Ovary (tissue), 9 donors: ENCODE data around the gene ARPC4. TPM values are rescaled to one million over a fixed set of nuclear protein-coding genes. Genes with fewer than 3 reads are reported as not detected.

ENCODE experiments used
- DNase-seq, 5 donors: peaks; one replicate each; pipeline ENCODE4 v3.0.0-alpha.2; 2019 to 2020
- H3K27ac ChIP-seq, 2 donors: fragments of 200-600 bp; one replicate each; pipeline versions ENCODE4 v1.5.1 to v1.8.0; 2019 to 2022
- H3K27me3 ChIP-seq: fragments of 200-600 bp; one replicate; pipeline ENCODE4 v1.8.0; 2022
- H3K36me3 ChIP-seq: fragments of 200-600 bp; sonication (generic); one replicate; pipeline ENCODE4 v1.5.1; 2019
- H3K4me1 ChIP-seq: one replicate; pipeline ENCODE4 v1.8.1; 2013; ENCODE audit warnings: mild to moderate bottlenecking, moderate library complexity; ENCODE audit not compliant: insufficient read depth
- H3K4me3 ChIP-seq: fragments of 200-600 bp; sonication (generic); one replicate; pipeline ENCODE4 v1.5.1; 2017
- H3K9me3 ChIP-seq, 2 donors: fragments of 200-600 bp in 1 of 2; sonication (generic) in 1 of 2; one replicate each; pipeline versions ENCODE4 v1.5.1 to v1.8.1; 2013 to 2019; ENCODE audit warnings: mild to moderate bottlenecking in 1 of 2, moderate library complexity in 1 of 2
- CTCF ChIP-seq, 3 donors: fragments of 450-650 bp in 2 of 3; fragments of 200-600 bp in 1 of 3; IDR thresholded peaks; one replicate each; pipeline versions ENCODE4 v1.5.1 to v1.8.0; 2016 to 2022; ENCODE audit warnings: antibody characterized with exemption in 3 of 3, mild to moderate bottlenecking in 1 of 3
- EP300 ChIP-seq: sonication (generic); formaldehyde crosslinking; IDR thresholded peaks from one replicate; pipeline ENCODE4 v1.6.1; 2017; ENCODE audit warnings: antibody characterized with exemption
- POLR2A ChIP-seq: fragments of 450-650 bp; IDR thresholded peaks from one replicate; pipeline ENCODE4 v1.6.1; 2017; ENCODE audit warnings: antibody characterized with exemption, mild to moderate bottlenecking, moderate library complexity
- WGBS, 3 donors: extraction: QIAGEN DNeasy Blood & Tissue Kit in 1 of 3; methylation state at CpG; one replicate each; pipeline versions ENCODE4 v1.1.5 to v1.1.7; 2013 to 2017; 5-methylcytosine and 5-hydroxymethylcytosine counted together
- intact Hi-C, 4 donors: fragments of 100-400 bp; cut with DNase I; formaldehyde crosslinking; loops; one replicate each; pipeline versions ENCODE4 v1.11.0 to v1.15.1; 2022 to 2023
- polyA plus RNA-seq, 2 donors: library from polyadenylated mRNA; stranded (reverse); fragments of 200-250 nt in 1 of 2; fragments of 350-450 nt in 1 of 2; fragmentation: Illumina TruSeq in 1 of 2; extraction: RNeasy Lipid Tissue Mini Kit (QIAGEN cat#74804) in 1 of 2; gene quantifications; one replicate each; pipeline ENCODE4 v1.2.3, GENCODE V29; 2013 to 2014
- total RNA-seq, 7 donors: library from RNA; depleted of rRNA in 2 of 7; stranded (reverse); fragments of >200 nt in 2 of 7; fragmentation: NEBNext Ultra II Directional in 3 of 7; extraction: Animal tissue kit (Norgen Biotek cat#: 25700) in 3 of 7; gene quantifications; one replicate each; pipeline versions ENCODE4 v1.1.0 to v1.2.4, GENCODE V29; 2016 to 2023
- donor health status: DM: no; HTN: no; CAD: no; lungs with moderate emphysema.
- donor health status: DM: no; HTN: no; CAD: no.
- donor health status: Bipolar disorder and iron deficiency.
- donor health status: DM: yes; HTN: yes; CAD: no.
- donor health status: DM: no; HTN: no; CAD: no.
- donor health status: DM: yes; HTN: yes; CAD: no.

ARPC4 gene
- total and polyA plus RNA-seq, 9 donors: 58.3 to 189 (median 85.1) TPM

- intact Hi-C loops: loop anchor here in 1 of 4 donors (10.0 kb wide), 1 partner anchor 60 kb away; the partner anchor contains the start of gene BRPF1
- DNase-seq: no peak
- Histone ChIP-seq H3K27ac (no peak overlapping the region), H3K4me1 (peaks cover 9% of the 10 kb centered on the region), H3K36me3 (peaks cover 3% of the 10 kb centered on the region), H3K9me3 (no peaks in the 10 kb centered on the region), H3K27me3 (no peaks in the 10 kb centered on the region), H3K4me3 (no peak overlapping the region)
- TF ChIP-seq POLR2A: no peak
- 93 to 95% (median 94%) methylated on average over 11 of the region's 11 CpGs for WGBS, 3 donors
These were observed 1.5 kb downstream of the ARPC4 start for GRCh38 chr3:9794400-9794799.

- H3K27me3 ChIP-seq: no peaks in the 10 kb centered on the region
- TF ChIP-seq EP300: no peak
- no peak for TF ChIP-seq CTCF (IDR thresholded peaks at IDR 0.05)
- TF ChIP-seq POLR2A: no peak
- no peaks in the 10 kb centered on the region for H3K9me3 ChIP-seq
- WGBS, 3 donors: 82 to 87% (median 83%) methylated on average over 5 of the region's 5 CpGs
- peaks cover 9% of the 10 kb centered on the region for H3K4me1 ChIP-seq
- peaks cover 3% of the 10 kb centered on the region for H3K36me3 ChIP-seq
- DNase-seq: no peak
- intact Hi-C loops: loop anchor here in 1 of 4 donors (10.0 kb wide), 1 partner anchor 60 kb away; the partner anchor contains the start of gene BRPF1
- no peak overlapping the region for H3K27ac ChIP-seq
- H3K4me3 ChIP-seq: no peak overlapping the region
These were observed 2.3 kb downstream of the ARPC4 start for GRCh38 chr3:9795207-9795606.

- H3K36me3 ChIP-seq: peaks cover 3% of the 10 kb centered on the region
- no peak overlapping the region for H3K4me3 ChIP-seq
- no peaks in the 10 kb centered on the region for H3K9me3 ChIP-seq
- peaks cover 6% of the 10 kb centered on the region for H3K4me1 ChIP-seq
- DNase-seq: no peak
- no peak for TF ChIP-seq POLR2A
- TF ChIP-seq CTCF (IDR thresholded peaks at IDR 0.05): no peak
- no peak for TF ChIP-seq EP300
- 87 to 92% (median 91%) methylated on average over 12 of the region's 12 CpGs for WGBS, 3 donors
- H3K27ac ChIP-seq: no peak overlapping the region
- no peaks in the 10 kb centered on the region for H3K27me3 ChIP-seq
- intact Hi-C loops: loop anchor here in 1 of 4 donors (10.0 kb wide), 1 partner anchor 63 kb away; the partner anchor contains the start of gene BRPF1
These were observed 4.5 kb downstream of the ARPC4 start for GRCh38 chr3:9797196-9797945.

GRCh38 chr3:9800529-9800928 is 7.6 kb downstream of the ARPC4 start:
- no peak overlapping the region for H3K4me3 ChIP-seq
- DNase-seq: no peak
- intact Hi-C loops: no loop called here
- H3K27me3 ChIP-seq: no peaks in the 10 kb centered on the region
- no peak overlapping the region for H3K27ac ChIP-seq
- TF ChIP-seq POLR2A (no peak), CTCF (IDR thresholded peaks at IDR 0.05) (no peak), EP300 (no peak)
- peaks cover 3% of the 10 kb centered on the region for H3K36me3 ChIP-seq
- H3K9me3 ChIP-seq: no peaks in the 10 kb centered on the region
- 77 to 89% (median 78%) methylated on average over 5 of the region's 5 CpGs for WGBS, 3 donors
- H3K4me1 ChIP-seq: no peaks in the 10 kb centered on the region

GRCh38 chr3:9803494-9803893 is 10.6 kb downstream of the ARPC4 start:
- no peak for DNase-seq
- H3K36me3 ChIP-seq: no peaks in the 10 kb centered on the region
- no peak overlapping the region for H3K27ac ChIP-seq
- H3K27me3 ChIP-seq: no peaks in the 10 kb centered on the region
- no peaks in the 10 kb centered on the region for H3K4me1 ChIP-seq
- H3K9me3 ChIP-seq: no peaks in the 10 kb centered on the region
- no peak for TF ChIP-seq EP300
- no peak for TF ChIP-seq POLR2A
- TF ChIP-seq CTCF (IDR thresholded peaks at IDR 0.05): no peak
- WGBS, 3 donors: 67 to 81% (median 68%) methylated on average over 1 of the region's 1 CpG
- intact Hi-C loops: no loop called here
- no peak overlapping the region for H3K4me3 ChIP-seq
